ENCODE results near the gene TRPM5. TPM values are rescaled to one million over a fixed set of nuclear protein-coding genes. Genes with fewer than 3 reads are reported as not detected.
A peak's percentile ranks its signal among the peaks of the same experiment; 100 is the strongest.

Gene TRPM5
- total RNA-seq, 1 donor from 2014 or later, result not detected

GRCh38 chr11:2414616-2415015 is 29.7 kb downstream of the TRPM5 start:
- DNase-seq (ENCODE audit: low spot score), result no peak
- intact Hi-C loops (cut with DNase I), result no loop called here

GRCh38 chr11:2413742-2414579 is 30.4 kb downstream of the TRPM5 start:
- DNase-seq (ENCODE audit: low spot score), result no peak

GRCh38 chr11:2412323-2412722 is 32.0 kb downstream of the TRPM5 start:
- no peak for DNase-seq (ENCODE audit: low spot score)
- intact Hi-C loops (cut with DNase I), result no loop called here

More at GRCh38 chr11:2413742-2414579, 30.4 kb downstream of the TRPM5 start:
- intact Hi-C loops (cut with DNase I), result no loop called here

- no peak for DNase-seq (ENCODE audit: low spot score)
- intact Hi-C loops (cut with DNase I), result no loop called here
Measured at GRCh38 chr11:2411446-2412305, 32.6 kb downstream of the TRPM5 start.

- DNase-seq (ENCODE audit: low spot score), result no peak
- intact Hi-C loops (cut with DNase I), result no loop called here
Measured at GRCh38 chr11:2410616-2411015, 33.7 kb downstream of the TRPM5 start.

GRCh38 chr11:2409611-2410468 is 34.5 kb downstream of the TRPM5 start:
- intact Hi-C loops (cut with DNase I), result no loop called here
- DNase-seq (ENCODE audit: low spot score), result no peak

- intact Hi-C loops (cut with DNase I), result no loop called here
- no peak for DNase-seq (ENCODE audit: low spot score)
Measured at GRCh38 chr11:2409126-2409525, 35.2 kb downstream of the TRPM5 start.

GRCh38 chr11:2408671-2409070 is 35.6 kb downstream of the TRPM5 start:
- no peak for DNase-seq (ENCODE audit: low spot score)
- intact Hi-C loops (cut with DNase I), result no loop called here

- intact Hi-C loops (cut with DNase I), result no loop called here
- no peak for DNase-seq (ENCODE audit: low spot score)
Measured at GRCh38 chr11:2406878-2407410, 37.4 kb downstream of the TRPM5 start.

GRCh38 chr11:2406451-2406850 is 37.9 kb downstream of the TRPM5 start:
- no peak for DNase-seq (ENCODE audit: low spot score)
- intact Hi-C loops (cut with DNase I), result no loop called here

- intact Hi-C loops (cut with DNase I), result no loop called here
- DNase-seq (ENCODE audit: low spot score), result no peak
Measured at GRCh38 chr11:2404735-2405196, 39.5 kb downstream of the TRPM5 start.

GRCh38 chr11:2402890-2403645 is 41.2 kb downstream of the TRPM5 start:
- intact Hi-C loops (cut with DNase I), result no loop called here
- DNase-seq (ENCODE audit: low spot score), result no peak

- no peak for DNase-seq (ENCODE audit: low spot score)
- intact Hi-C loops (cut with DNase I), result no loop called here
Measured at GRCh38 chr11:2402106-2402505, 42.2 kb downstream of the TRPM5 start.

- intact Hi-C loops (cut with DNase I), result no loop called here
Measured at GRCh38 chr11:2401436-2401984, 42.8 kb downstream of the TRPM5 start.

GRCh38 chr11:2400762-2401435 is 43.4 kb downstream of the TRPM5 start:
- intact Hi-C loops (cut with DNase I), result loop anchor here (1.0 kb wide), 1 partner anchor 18 kb away; no protein-coding TSS in a partner anchor
- DNase-seq (ENCODE audit: low spot score), result no peak

More at GRCh38 chr11:2401436-2401984, 42.8 kb downstream of the TRPM5 start:
- no peak for DNase-seq (ENCODE audit: low spot score)

GRCh38 chr11:2400069-2400761 is 44.1 kb downstream of the TRPM5 start, which contains the start of gene TSSC4:
TSSC4 (plus strand) TSS chr11:2400750; CDS start chr11:2402634, 1,884 bp downstream.
- intact Hi-C loops (cut with DNase I), result loop anchor here (1.0 kb wide), 1 partner anchor 17 kb away; no protein-coding TSS in a partner anchor

More at GRCh38 chr11:2400069-2400761, 44.1 kb downstream of the TRPM5 start, which contains the start of gene TSSC4:
- peak; percentile 100 for DNase-seq (ENCODE audit: low spot score)

All from cardiac septum (tissue), 1 donor.